HG03565 (cell line): ENCODE data around the gene GGN.
"Not testable (repeated sequence)": the region's sequence is repeated elsewhere in the genome, so short reads cannot be mapped to it uniquely, and the experiment has no call there.

Experiments used
- ATAC-seq: cut with Tn5 transposase; IDR thresholded peaks from one replicate; pipeline ENCODE4 v1.9.1; 2021; ENCODE audit warnings: mild to moderate bottlenecking, moderate library complexity; ENCODE audit not compliant: unreplicated experiment

Gene GGN

GRCh38 chr19:38387550-38388348 lies at the start of gene GGN:
Gene GGN (minus strand): TSS chr19:38388034. CDS start chr19:38387261, 773 bp downstream.
- ATAC-seq: no peak

- ATAC-seq: no peak
Observed at GRCh38 chr19:38437295-38437694, 49.5 kb upstream of the GGN start.

- ATAC-seq: no peak
Observed at GRCh38 chr19:38434549-38435051, 46.8 kb upstream of the GGN start.

- no peak for ATAC-seq
Observed at GRCh38 chr19:38433268-38433733, 45.5 kb upstream of the GGN start, which contains the start of gene RYR1. Gene RYR1 (plus strand): TSS chr19:38433691. CDS start chr19:38433830, 139 bp downstream.

GRCh38 chr19:38430931-38431330 lies 43.1 kb upstream of the GGN start:
- no peak for ATAC-seq

GRCh38 chr19:38429811-38430156 lies 42.0 kb upstream of the GGN start:
- no peak for ATAC-seq

GRCh38 chr19:38429055-38429810 lies 41.4 kb upstream of the GGN start:
- ATAC-seq: no peak

- ATAC-seq: not testable (repeated sequence)
Observed at GRCh38 chr19:38427035-38427677, 39.3 kb upstream of the GGN start.

- no peak for ATAC-seq
Observed at GRCh38 chr19:38425810-38426466, 38.1 kb upstream of the GGN start, which contains the start of gene RASGRP4. Gene RASGRP4 (minus strand): TSS chr19:38426219. CDS start chr19:38426091, 128 bp downstream.

GRCh38 chr19:38425222-38425809 lies 37.5 kb upstream of the GGN start:
- no peak for ATAC-seq

GRCh38 chr19:38424272-38424671 lies 36.4 kb upstream of the GGN start:
- ATAC-seq: no peak

- no peak for ATAC-seq
Observed at GRCh38 chr19:38422438-38422837, 34.6 kb upstream of the GGN start.

GRCh38 chr19:38421856-38422255 lies 34.0 kb upstream of the GGN start:
- ATAC-seq: no peak

- ATAC-seq: no peak
Observed at GRCh38 chr19:38420935-38421334, 33.1 kb upstream of the GGN start.

- no peak for ATAC-seq
Observed at GRCh38 chr19:38417544-38418506, 30.0 kb upstream of the GGN start.

GRCh38 chr19:38417146-38417543 lies 29.3 kb upstream of the GGN start:
- ATAC-seq: no peak

- no peak for ATAC-seq
Observed at GRCh38 chr19:38413416-38413815, 25.6 kb upstream of the GGN start.

GRCh38 chr19:38412961-38413360 lies 25.1 kb upstream of the GGN start:
- no peak for ATAC-seq

- no peak for ATAC-seq
Observed at GRCh38 chr19:38412491-38412890, 24.7 kb upstream of the GGN start.
